Stimulated activated CD4-positive, alpha-beta T cell treated with anti-CD3 and anti-CD28 coated beads, Interleukin-4, amount 100 ng/mL, for 24 hours (primary cell): ENCODE data around the gene MECR.

Experiments
- DNase-seq: peaks from one replicate; pipeline ENCODE4 v3.0.0-alpha.2; 2020

Gene MECR

DNA sequence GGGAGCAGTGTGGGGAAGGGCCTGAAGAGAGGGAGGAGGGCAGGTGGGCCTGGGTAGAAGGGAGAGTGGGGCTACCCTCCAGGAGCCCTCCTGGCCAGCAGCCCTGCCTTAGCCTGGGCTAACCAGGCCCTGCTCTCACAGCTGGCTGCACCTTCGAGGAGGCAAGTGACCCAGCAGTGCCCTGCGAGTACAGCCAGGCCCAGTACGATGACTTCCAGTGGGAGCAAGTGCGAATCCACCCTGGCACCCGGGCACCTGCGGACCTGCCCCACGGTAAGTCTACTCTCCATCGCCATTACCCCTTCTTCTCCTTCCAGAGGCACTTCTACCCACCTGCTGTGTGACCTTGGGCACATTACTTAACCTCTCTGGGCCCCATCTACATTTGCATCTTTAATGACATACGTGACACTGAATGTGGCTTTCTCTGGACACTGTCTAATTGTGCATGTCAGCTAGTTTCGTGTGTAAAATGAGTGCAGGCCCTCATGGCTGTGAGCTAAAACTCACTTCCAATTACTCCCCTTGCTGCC is 24.5 kb upstream of the MECR start:
- no peak for DNase-seq

DNA sequence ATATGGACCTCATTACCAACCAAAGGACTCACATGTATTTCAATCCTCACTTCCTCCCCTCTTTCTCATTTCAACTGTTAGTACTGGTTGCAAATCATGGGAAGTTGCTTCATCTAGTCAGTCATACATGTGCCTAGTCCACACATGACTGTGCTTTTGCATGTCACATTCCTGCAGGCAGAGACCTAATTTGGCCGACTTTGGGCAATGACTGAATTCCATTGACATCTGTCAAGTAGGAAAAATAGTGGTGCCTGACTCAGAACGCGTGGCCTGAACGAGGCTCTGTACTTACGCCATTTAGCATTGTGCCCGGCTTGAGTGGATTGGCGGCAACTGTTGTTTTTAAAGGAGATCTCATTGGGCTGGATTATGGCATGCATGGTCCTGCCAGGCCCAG is 23.6 kb upstream of the MECR start:
- no peak for DNase-seq

DNA sequence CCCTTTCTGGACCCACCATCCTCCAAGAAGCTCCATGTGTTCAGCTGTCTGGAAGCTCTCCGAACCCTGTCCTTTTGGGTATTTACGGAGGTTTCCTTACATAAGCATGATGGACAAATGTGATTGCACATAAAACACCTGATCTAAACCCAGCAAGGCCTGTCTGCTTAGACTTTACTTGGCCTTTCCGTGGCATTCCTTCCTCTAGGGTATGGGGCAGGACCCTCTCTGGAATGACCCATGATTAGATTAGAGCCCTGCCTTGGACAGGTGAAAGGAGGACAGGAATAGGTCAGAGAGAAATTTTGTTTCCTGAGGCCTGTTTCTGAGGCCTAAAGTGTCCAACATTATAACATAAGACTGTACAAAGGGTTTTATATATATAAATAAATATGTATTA is 22.4 kb upstream of the MECR start:
- DNase-seq = no peak

DNA sequence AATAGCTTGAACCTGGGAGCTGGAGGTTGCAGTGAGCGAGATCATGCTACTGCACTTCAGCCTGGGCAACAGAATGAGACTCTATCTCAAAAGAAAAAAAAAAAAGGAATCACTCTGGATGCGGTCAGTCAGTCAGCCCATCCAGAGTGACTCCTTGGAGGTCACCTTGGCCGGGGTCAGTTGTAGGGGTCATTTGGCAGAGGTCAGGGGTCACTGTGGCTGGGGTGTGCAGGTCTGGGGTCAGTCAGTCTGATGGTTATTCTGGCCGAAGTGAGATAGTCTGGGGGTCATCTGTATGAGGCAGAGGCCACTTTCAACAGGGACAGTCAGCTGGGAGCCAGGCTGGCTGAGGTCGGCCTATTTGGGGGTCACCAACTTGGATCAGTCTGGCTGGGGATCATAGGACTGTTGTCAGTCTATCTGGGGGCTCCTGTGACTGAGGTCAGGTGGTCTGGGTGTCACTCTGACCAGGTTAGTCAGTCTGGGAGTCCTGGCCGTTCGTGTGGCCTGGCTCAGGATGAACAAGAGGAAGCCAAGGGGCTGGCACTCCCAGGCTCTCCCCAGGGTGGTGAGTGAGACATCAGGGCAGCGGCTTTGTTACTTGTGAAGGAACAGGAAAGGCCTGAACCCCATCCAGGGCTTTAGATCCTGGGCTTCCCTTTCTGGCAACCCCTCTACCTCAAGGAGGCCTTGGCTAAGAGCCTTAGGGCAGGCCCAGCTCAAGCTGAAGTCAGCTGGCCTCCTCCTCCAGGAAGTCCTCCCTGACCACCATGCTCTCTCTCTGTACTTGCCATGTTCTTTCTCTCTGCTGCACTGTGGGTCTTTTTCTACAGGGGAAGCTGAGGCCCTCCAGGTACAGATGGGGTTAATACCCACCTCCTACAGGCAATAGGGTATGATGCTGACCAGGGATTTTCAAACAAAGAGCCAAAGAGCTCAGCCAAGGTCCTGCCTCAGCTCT is 20.7 kb upstream of the MECR start:
- no peak for DNase-seq

DNA sequence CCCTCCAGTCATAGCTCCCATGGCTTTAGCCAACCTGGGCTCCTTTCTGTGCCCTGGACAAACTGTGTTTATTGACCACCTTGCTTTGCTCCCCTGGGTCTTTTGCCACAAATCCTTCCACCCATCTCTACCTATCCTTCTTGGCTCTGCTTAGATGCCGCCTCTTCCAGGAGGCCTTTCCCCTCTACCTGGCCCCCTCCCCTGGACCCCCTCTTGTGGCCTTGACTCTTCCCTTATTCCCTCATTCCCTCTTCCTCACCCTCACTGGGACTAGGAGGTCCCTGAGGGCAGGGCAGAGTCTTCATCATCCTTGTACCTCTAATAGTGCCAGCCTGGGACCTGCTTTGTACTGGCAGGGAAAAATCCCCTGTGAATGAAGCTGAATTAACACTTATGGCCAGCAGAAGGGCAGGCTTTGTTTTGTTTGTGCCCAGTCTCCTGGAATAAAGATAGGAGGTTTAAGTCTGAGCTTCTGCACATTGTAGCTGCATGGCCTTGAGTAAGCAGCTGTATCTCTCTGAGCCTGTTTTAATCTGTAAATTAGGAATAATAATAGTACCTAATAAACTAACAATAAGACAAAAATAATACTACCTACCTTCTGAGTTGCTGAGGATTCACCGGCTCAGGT is 19.3 kb upstream of the MECR start:
- no peak for DNase-seq

DNA sequence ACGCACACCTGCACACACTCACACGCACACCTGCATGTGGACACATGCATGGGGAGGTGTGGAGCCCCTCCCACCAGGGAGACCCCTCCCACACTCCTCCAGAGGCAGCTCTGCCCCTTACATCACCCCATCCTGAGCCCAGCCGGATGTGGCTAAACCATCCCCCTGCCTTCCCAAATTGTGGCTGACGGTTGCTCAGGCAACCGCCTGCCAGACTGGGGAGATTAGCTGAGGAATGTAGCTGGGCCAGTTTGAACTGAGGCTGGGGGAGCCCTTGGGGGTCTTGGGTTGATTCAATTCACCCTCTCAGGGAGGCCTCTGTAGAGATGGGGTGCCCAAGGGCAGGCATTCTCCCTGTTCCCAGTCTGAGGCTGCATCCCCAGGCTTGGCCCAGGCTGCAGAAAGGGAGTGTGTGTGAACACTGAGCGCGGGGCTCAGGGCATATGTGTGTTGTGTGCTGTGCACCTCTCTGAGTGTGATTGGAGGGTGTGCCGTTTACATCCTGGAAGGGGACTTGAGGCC is 18.5 kb upstream of the MECR start:
- no peak for DNase-seq

DNA sequence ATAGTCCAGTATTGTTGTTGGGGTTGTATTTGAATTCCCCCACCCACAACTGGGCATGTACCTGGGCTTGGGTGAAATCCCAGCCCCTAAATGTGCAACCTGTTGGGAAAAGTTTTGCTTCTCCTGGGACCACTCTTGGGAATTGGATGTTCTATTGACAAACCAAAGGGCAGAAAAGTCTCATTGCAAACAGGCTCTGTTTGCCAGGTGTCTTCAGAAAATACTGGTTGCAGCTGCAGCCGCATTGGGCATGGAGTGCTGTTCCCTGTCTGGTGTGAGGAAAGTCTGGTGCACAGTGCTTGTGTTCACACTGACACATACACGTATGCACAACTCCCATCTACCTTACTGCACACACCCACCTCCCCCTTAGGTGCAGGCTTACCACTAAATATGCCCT is 17.7 kb upstream of the MECR start:
- no peak for DNase-seq

DNA sequence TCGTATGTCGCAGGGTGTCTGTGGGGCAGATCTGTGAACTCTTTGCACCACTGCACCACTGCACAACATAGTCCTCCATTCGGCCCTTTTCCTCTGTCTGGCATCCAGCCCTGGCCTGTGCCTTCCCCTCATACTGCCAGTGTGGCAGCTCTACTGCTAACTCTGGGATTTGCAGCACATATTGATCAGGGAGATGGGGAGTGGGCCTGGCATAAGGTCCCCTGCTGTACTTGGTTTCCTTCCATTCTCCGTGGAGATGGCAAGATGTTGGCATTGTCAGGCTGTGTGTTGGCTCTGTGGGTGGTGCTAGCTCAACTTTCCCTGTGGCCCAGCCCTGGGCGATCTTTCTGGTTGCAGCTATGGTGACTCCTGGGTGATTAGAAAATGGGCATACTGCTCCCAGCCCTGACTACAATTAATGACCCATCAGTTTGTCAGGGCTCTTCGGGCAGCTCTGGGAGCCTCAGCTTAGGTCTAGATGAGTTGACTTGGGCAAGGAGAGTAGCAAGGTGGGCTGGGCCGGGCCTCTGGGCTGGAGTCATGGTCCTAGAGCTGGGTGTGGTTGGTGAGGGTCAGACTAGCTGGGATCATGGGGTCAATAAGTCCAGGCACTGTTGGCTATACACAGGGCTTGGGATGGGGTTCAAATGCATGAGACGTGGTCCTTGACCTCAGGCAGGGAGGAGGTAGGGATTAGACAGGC is 17.0 kb upstream of the MECR start:
- DNase-seq = no peak

DNA sequence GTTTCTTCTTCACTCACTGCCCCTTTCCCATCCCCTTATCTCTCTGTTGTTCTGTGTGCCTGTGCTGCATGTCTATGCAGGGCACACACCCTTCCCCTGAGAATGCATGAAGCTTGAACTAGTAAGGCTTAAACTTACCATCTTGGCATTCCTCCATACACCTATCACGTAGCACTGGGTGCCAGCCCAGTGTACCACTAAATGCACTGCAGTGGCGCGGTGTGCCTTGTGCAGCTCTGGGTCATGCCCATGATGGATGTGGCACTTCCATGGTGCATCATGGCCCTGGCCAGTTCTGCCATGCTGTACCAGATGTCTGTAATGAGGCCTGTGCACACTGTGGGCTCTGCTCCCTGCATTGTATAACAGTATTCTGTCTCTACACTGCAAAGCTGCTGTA is 16.3 kb upstream of the MECR start:
- no peak for DNase-seq

DNA sequence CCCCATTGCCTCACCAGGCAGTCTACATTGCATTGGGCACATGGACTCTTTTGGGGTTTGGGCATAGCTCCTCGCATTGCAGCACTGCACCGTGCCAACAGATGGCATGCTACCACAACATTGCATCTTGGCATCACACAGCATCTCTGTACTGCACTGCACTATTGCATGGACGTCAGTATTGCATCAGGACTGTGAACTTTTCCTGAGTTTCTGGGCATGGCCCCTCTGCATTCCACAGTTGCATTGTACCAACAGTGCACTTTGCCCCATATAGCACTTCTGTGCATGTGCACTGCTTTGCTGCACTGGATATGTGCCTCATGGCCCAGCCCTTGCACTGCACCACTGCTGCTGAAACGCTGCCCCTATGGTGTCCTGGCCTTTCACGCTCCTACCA is 15.1 kb upstream of the MECR start:
- DNase-seq = no peak

DNA sequence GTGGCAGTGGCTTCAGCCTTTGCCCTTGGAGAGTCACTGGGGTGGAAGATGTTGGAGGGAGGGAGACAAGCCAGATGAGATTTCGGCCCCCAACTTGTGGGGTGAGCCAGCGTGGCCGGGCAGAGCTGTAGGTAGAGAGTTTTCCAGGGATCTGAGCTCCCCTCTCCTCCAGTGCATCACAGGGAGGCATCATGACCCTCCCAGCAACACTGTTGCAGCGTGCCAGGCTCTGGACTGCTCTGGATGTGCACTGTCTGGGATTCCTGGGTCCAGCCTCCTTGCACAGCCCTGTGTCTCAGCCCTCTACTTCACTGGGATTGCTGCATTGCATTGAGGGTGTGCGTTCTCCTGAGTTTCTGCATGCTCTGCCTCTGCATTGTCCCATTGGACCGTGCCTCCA is 14.5 kb upstream of the MECR start:
- no peak for DNase-seq

DNA sequence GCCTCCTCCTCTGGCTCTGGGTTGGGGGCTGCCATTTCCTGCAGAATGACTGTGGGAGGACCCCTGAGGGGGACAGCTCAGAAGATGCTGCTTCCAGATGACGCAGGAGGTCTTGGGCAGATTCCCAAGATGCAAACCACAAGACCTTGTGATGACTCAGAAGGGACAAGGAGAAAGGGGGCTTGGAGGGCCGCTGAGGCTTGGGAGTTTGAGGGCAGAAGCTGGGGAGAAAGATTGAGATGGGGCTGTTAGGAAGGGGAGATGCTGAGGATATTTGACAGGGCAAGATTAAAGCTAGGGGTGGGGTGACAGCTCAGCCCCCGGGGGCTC is 13.1 kb upstream of the MECR start:
- DNase-seq = no peak

DNA sequence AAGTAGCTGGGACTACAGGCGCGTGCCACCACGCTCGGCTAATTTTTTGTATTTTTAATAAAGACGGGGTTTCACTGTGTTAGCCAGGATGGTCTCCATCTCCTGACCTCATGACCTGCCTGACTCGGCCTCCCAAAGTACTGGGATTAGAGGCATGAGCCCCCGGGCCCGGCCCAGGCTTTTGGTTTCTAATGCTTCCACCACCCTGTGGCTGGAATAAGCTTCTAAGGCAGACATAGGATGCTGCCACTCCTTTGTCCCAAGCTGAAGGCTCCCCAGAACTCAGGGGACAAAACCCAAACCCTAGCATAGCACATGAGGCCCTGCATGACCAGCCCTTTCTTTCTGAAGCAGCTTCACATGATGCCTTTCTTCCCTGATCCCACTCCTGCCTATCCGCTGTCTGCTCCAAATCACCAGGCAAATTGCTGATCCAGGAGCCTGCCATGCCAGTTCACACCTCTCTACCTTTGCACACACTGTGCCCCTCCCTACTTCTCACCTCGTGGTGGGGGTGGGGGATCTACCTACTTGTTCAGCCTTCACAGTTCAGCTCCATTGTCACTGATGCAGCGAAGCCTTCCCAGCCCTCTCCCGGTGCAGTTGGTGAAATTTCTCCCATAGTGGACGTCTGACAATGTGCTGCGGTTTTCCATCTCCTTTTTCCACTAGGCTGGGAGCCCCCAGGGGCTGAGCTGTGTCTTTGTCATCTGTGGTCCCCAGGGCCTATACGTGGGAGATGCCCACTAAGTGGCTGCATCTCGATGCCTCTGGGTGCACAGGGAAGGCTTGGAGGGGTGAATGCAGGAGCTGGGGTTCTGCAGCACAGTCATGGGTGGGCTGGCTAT is 12.5 kb upstream of the MECR start:
- no peak for DNase-seq

DNA sequence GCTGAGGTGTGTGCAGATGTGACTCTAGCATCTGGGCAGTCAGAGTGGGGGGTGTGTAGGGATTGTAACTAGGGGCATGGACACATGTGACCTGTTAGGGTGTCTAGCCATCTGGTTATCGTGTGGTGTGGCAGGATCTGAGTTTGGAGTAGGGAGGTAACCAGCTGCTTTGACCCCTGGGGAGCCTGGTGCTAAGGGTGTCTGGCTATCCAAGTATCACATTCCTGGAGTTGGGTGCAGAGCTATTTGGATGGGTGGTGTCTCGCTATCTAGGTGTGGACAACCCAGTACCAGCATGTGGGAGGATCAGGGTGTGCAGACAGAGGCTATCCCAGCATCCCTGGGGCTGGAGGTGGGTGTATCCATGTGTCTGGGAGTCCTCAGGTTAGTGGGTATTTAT is 10.3 kb upstream of the MECR start:
- no peak for DNase-seq

DNA sequence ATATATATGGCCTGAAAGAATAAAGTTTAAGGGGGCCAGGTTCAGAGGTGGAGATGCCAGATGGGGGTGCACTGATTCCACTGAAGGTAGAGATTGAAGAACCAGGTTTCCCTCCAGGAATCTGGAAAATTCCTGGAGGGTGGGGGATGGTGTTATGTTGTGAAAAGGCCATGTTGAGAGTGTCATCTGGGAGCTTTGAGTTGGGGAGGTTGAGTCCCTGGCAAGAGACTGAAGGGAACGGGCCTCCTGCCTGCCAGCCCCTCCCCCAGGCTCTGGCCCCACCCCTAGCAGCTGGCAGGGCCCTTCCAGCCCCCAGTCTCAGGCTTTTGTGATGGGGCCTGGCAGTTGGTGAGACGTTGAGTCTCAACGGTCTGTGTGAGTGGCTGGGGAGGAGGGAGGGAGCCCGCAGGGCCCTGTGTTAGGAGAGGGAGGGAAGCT is 9.7 kb upstream of the MECR start:
- DNase-seq = no peak

DNA sequence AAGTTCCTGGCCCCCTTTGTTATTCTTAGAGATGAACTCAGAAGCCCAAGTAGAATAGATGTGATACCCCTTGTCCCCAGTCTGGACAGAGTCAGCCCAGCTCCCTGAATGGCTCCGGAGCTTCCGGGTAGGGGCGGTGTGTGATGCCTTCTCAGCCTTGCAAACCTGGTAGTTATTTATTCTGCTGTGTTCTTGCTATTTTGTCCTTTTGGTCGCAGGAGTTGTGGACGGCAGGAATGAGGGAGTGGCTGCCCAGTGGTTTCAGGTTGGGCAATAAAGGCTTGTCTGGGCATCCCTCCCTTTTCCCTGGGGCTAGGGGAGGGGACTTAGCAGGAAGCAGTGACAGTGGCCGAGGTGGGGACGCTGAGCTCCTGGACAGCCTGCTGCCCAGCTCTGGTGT is 8.4 kb upstream of the MECR start:
- DNase-seq = no peak

DNA sequence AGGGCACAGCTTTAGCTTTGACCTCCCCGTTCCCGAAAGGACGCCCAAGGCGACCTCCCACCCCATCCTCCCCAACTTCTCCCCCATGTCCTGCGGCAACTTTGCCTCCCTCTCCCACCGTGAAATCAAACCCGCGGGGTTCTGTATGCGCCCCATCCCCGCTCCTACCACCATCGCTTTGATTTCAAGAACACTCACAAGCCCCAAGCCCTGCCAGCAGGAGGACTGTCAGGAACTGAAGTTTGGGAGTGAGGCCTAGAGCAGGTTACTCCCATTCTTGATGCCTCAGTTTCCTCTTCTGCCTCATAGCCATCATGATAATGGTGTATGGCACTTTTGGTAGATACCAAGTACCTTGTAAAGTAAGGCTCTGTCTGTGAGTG is 7.9 kb upstream of the MECR start:
- no peak for DNase-seq

DNA sequence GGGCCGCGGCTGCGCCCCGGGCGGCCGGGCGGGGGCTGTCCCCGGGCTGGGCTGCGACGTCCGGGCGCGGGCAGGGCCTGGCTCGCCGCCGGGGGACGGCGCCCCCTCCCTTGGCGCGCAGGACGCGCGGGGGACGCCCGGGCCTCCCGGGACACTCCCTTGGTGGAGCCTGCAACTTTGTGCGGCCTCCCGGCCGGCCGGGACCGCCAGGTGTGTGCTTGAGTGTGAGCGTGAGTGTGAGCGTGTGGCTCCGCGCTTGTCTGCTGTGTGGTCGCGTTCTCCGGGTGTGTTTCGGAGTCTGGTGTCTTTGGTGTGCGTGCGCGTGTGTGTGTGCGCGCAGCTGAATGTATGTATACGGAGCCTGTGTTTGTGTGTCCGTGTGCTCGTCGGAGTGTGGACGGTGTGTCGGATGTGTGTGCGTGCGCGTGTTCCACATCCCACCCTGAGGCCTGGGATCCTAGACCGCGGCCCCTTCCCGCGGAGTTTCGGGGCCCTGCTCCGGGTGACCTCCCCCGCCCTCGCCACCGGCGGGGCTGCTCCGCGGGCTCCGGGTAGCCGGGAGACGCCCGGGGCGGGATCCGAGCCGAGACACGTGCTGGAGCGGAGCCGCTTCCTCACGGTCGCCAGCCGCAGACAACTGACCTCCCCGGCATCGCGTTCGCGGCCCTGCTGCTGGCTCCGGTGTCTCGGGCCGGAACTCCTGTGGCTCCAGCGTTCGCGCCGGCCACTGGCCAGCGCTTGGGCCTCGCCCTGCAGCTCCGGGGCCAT is 7.3 kb upstream of the MECR start:
- DNase-seq = no peak

DNA sequence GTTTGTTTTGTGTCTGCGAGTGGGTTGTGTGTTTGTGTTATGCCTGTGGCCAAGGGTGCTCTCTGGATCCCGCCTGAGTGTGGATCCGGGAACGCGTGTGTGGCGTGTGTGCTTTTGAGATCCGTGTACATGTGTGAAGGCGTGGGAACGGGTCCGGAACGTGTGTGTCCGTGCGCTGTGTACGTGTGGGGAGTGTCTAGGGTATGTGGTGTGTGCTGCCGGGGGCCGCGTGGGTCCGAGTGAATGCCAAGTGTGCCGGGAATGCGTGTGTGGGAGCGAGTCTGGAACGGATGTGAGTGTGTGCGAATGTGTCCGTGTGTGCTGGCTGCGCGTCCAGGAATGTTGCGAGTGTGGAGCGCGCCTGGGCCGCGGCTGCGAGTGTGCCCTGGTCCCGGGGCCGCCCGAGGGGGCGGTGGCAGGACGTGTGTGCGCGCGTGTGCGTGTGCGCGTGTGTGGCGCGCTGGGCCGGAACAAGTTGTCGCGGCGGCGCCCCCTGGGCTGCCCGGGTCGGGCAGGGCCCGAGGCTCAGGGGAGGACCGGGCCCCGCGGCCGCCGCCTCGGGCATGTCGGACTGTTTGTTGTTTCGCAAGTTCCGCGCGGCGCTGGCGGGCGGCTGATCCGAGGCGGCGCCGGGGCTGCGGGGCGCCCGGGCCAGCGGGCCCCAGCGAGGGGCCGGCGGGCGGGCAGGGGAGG is 6.5 kb upstream of the MECR start:
- DNase-seq = no peak

DNA sequence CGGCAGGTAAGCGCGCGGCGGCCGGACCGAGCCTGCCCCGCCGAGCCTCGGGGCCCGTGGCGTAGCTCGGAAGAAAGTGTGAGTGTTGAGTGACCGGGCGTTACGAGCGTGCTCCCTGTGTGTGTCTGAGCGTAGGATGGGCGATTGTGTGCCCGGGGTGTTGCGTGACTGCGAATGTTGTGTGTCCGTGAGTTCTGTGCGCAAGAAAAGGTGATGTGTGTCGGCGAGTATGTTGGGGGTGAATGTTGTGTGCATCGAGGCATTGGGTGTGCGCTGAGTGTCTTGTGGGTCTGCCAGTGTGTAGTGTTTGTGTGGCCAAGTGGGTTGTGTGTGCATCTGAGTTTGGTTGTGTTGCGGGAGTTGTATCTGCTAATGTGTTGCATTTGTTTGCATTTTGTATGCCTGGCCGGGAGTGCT is 6.0 kb upstream of the MECR start:
- no peak for DNase-seq
